IMR-90 (cell line): ENCODE results near the gene HDX. TPM values are rescaled to one million over a fixed set of nuclear protein-coding genes. Genes with fewer than 3 reads are reported as not detected.

Source experiments
- ATAC-seq: fragments of 200-7000 bp; cut with Tn5 transposase; 2 replicates; pipeline ENCODE4 v1.9.1; 2020; ENCODE audit warnings: low read depth, mild to moderate bottlenecking, moderate library complexity
- BruUV-seq: library from RNA; stranded (reverse); fragments of 400-500 nt; replicated peaks from 2 replicates; lab custom pipeline; 2021; lab: Mats Ljungman, UMichigan
- CTCF ChIA-PET: fragments of 300-600 bp; formaldehyde crosslinking; extraction: SDS; loops from one replicate; lab custom pipeline; 2021; ENCODE audit warnings: antibody characterized with exemption; lab: Yijun Ruan, JAX
- POLR2A ChIA-PET: fragments of 300-600 bp; sonication (Branson Sonifier 250); formaldehyde crosslinking; loops from one replicate; lab custom pipeline; 2022; ENCODE audit warnings: antibody characterized with exemption; ENCODE audit not compliant: unreplicated experiment; lab: Charles Lee
- DNase-seq: peaks from one replicate; pipeline ENCODE4 v3.0.0; 2013
- H2AFZ ChIP-seq: replicated peaks from 2 replicates; pipeline ENCODE3; 2013; ENCODE audit warnings: low read length, mild to moderate bottlenecking; ENCODE audit not compliant: poor library complexity
- H2AK5ac ChIP-seq: 2 replicates; pipeline ENCODE4 v1.6.1; 2013; ENCODE audit warnings: low read depth, low read length, inconsistent platforms
- H2AK9ac ChIP-seq: replicated peaks from 2 replicates; pipeline ENCODE3; 2013; ENCODE audit warnings: mild to moderate bottlenecking, low read depth, low read length, moderate library complexity; ENCODE audit not compliant: poor library complexity
- H2BK120ac ChIP-seq: 2 replicates; pipeline ENCODE4 v1.6.1; 2013; ENCODE audit warnings: low read depth, low read length, inconsistent platforms
- H2BK15ac ChIP-seq: 3 replicates; pipeline ENCODE4 v1.6.1; 2013; ENCODE audit warnings: low read depth, low read length, inconsistent platforms
- H2BK20ac ChIP-seq: 2 replicates; pipeline ENCODE4 v1.6.1; 2013; ENCODE audit warnings: low read depth, mild to moderate bottlenecking, inconsistent platforms, low read length, moderate library complexity
- H2BK5ac ChIP-seq: 2 replicates; pipeline ENCODE4 v1.6.1; 2013; ENCODE audit warnings: mild to moderate bottlenecking, low read depth, low read length, inconsistent platforms; ENCODE audit not compliant: poor library complexity, severe bottlenecking
- H3K14ac ChIP-seq: replicated peaks from 2 replicates; pipeline ENCODE4 v1.6.1; 2013; ENCODE audit warnings: low read depth, low read length, inconsistent platforms
- H3K18ac ChIP-seq: 2 replicates; pipeline ENCODE4 v1.6.1; 2013; ENCODE audit warnings: low read depth, low read length, control low read depth
- H3K23ac ChIP-seq: 2 replicates; pipeline ENCODE4 v1.6.1; 2013; ENCODE audit warnings: low read depth, low read length, inconsistent platforms
- H3K27ac ChIP-seq: 2 replicates; pipeline ENCODE4 v1.5.1; 2013; ENCODE audit warnings: mild to moderate bottlenecking, control low read depth, low read length; ENCODE audit not compliant: insufficient read depth
- H3K27me3 ChIP-seq: 2 replicates; pipeline ENCODE4 v1.6.1; 2013; ENCODE audit warnings: low read length; ENCODE audit not compliant: control insufficient read depth, insufficient read depth
- H3K36me3 ChIP-seq: 2 replicates; pipeline ENCODE4 v1.6.1; 2013; ENCODE audit warnings: low read length, mixed read lengths; ENCODE audit not compliant: control insufficient read depth, insufficient read depth
- H3K4ac ChIP-seq: 2 replicates; pipeline ENCODE4 v1.6.1; 2013; ENCODE audit warnings: low read depth, low read length, inconsistent platforms
- H3K4me1 ChIP-seq: 2 replicates; pipeline ENCODE4 v1.6.1; 2013; ENCODE audit warnings: low read length, mixed read lengths; ENCODE audit not compliant: control insufficient read depth, insufficient read depth
- H3K4me2 ChIP-seq: 2 replicates; pipeline ENCODE4 v1.6.1; 2013; ENCODE audit warnings: low read depth, mild to moderate bottlenecking, control low read depth, low read length, moderate library complexity
- H3K4me3 ChIP-seq: 2 replicates; pipeline ENCODE4 v1.5.1; 2013; ENCODE audit warnings: low read depth, mild to moderate bottlenecking, control low read depth, low read length, moderate library complexity; ENCODE audit not compliant: insufficient read depth
- H3K56ac ChIP-seq: 2 replicates; pipeline ENCODE4 v1.6.1; 2013; ENCODE audit warnings: low read length, inconsistent platforms; ENCODE audit not compliant: insufficient read depth; ENCODE audit errors: extremely low read depth
- H3K79me1 ChIP-seq, 2 experiments: 2 replicates each; pipeline ENCODE4 v1.6.1; 2013; ENCODE audit warnings: low read length in 2 of 2, inconsistent platforms in 1 of 2, low read depth in 1 of 2
- H3K9ac ChIP-seq: 2 replicates; pipeline ENCODE4 v1.6.1; 2013; ENCODE audit warnings: low read depth, low read length, control low read depth
- H3K9me1 ChIP-seq: 2 replicates; pipeline ENCODE4 v1.6.1; 2013; ENCODE audit warnings: low read length, inconsistent platforms; ENCODE audit not compliant: insufficient read depth
- H3K9me3 ChIP-seq: 2 replicates; pipeline ENCODE4 v1.6.1; 2013; ENCODE audit warnings: low read length; ENCODE audit not compliant: control insufficient read depth, insufficient read depth
- H4K20me1 ChIP-seq: 2 replicates; pipeline ENCODE4 v1.6.1; 2013; ENCODE audit warnings: low read length, inconsistent platforms; ENCODE audit not compliant: insufficient read depth
- H4K5ac ChIP-seq: 2 replicates; pipeline ENCODE4 v1.6.1; 2013; ENCODE audit warnings: mild to moderate bottlenecking, low read depth, low read length, control low read depth
- H4K8ac ChIP-seq, 2 experiments: 2 replicates each; pipeline ENCODE4 v1.6.1; 2013; ENCODE audit warnings: low read depth in 2 of 2, low read length in 2 of 2, control low read depth in 1 of 2, inconsistent platforms in 1 of 2
- H4K91ac ChIP-seq: 2 replicates; pipeline ENCODE4 v1.6.1; 2013; ENCODE audit warnings: low read depth, low read length, inconsistent platforms; ENCODE audit not compliant: insufficient read depth
- CTCF ChIP-seq: conservative IDR thresholded peaks from 2 replicates; pipeline ENCODE4 v1.5.1; 2012; ENCODE audit warnings: mild to moderate bottlenecking, low read depth, low read length, improper control_type of control experiment
- RFX5 ChIP-seq: IDR thresholded peaks from 2 replicates; pipeline ENCODE4 v1.8.0; 2012; ENCODE audit warnings: low read depth, mild to moderate bottlenecking, low read length, moderate library complexity
- WGBS, 2 experiments: methylation state at CpG; one replicate each; pipeline versions ENCODE4 v1.1.5 to v1.1.7; 2013; ENCODE audit warnings: missing lambda C conversion rate in 2 of 2; ENCODE audit not compliant: insufficient read length in 1 of 2; ENCODE audit errors: extremely low coverage in 2 of 2; 5-methylcytosine and 5-hydroxymethylcytosine counted together
- dilution Hi-C: fragments of 300-500 bp; cut with HindIII; formaldehyde crosslinking; loops from one replicate; pipeline ENCODE4 v1.14.3; 2018; ENCODE audit warnings: low sequenced_read_pairs; ENCODE audit not compliant: unreplicated experiment
- in situ Hi-C: fragments of 300-500 bp; cut with MboI; formaldehyde crosslinking; loops from 3 replicates; pipeline ENCODE4 v1.14.3; 2019; ENCODE audit warnings: low sequenced_read_pairs, inconsistent platforms, mixed read lengths
- intact Hi-C: fragments of 100-400 bp; cut with micrococcal nuclease; formaldehyde crosslinking; loops from 2 replicates; pipeline ENCODE4 v1.10.0; 2022
- polyA plus RNA-seq, 3 experiments: library from polyadenylated mRNA; depleted of rRNA; stranded (reverse); fragments of >200 nt; gene quantifications; 2 replicates each; pipeline ENCODE4 v1.2.3, GENCODE V29; 2012; ENCODE audit warnings: low replicate concordance in 1 of 3
- total RNA-seq: library from RNA; depleted of rRNA; stranded (reverse); fragments of >200 nt; gene quantifications from 2 replicates; pipeline ENCODE4 v1.2.3, GENCODE V29; 2012

The HDX gene
- total and polyA plus RNA-seq, 2 of the 4 experiments (the other 2 are of a cell fraction), result 1.8 to 11.8 TPM

DNA sequence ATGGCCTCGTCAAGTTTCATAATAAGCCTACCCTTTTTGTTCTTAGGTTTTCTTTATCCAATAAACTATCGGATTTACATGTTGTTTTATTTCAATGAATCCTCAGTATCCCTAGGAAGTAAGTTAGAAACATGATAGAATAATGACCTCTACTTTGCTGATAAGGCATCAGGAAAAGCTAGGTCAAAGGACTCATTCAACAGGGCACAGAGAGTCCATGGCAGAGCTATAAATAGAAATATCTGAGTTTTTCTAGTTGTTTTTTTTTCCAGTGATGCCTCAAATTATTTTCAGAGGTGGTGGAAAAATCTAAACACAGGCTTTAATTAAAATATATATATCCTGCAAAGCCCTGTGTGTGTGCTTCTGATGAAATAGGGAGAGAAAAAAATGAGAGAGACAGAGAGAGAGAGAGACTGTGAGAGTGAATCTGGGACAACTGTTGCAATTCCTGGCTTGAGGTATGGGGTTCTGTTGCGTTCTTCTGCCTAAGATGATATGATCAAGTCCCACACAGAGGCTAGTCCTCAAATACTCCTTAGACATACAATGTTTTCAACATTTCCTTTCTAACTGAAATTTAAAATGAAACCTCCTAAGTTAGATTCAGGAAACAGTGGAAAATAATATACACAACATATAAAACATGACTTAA is 139.9 kb downstream of the HDX start:
- DNase-seq (peak; percentile 19), ATAC-seq (peak; percentile 24; the same call in 1 of the 2 replicates)
- no peaks in the 10 kb centered on the region for H3K27me3 ChIP-seq
- no peak overlapping the region for H2BK5ac ChIP-seq
- H4K91ac ChIP-seq, result no peak overlapping the region
- H2AK5ac ChIP-seq, result no peak overlapping the region
- H3K4ac ChIP-seq, result no peak overlapping the region
- H2BK120ac ChIP-seq, result no peak overlapping the region; the same call in 1 of the 2 replicates
- no peak overlapping the region; the same call in 1 of the 2 replicates for H4K5ac ChIP-seq
- H3K18ac ChIP-seq, result no peak overlapping the region
- H3K9me1 ChIP-seq, result no peaks in the 10 kb centered on the region
- no peaks in the 10 kb centered on the region for H4K20me1 ChIP-seq
- no peaks in the 10 kb centered on the region for H3K9me3 ChIP-seq
- ChIA-PET CTCF (interaction anchor here (0.6 to 0.9 kb wide), 2 partner anchors 23 to 316 kb away, joined by 3 to 5 read pairs; no protein-coding TSS in a partner anchor), POLR2A (no interaction called here)
- peak overlapping the region; percentile 13 for H3K4me2 ChIP-seq
- no peak overlapping the region for H3K9ac ChIP-seq
- no CpG with 5 or more reads among the region's 3 CpGs for WGBS, 2 experiments
- no peak overlapping the region for H2BK15ac ChIP-seq
- no peak overlapping the region for H4K8ac ChIP-seq
- no peak overlapping the region for H3K4me3 ChIP-seq
- no peaks in the 10 kb centered on the region for H3K4me1 ChIP-seq
- TF ChIP-seq CTCF (no peak), RFX5 (no peak)
- no peak overlapping the region for H2AFZ ChIP-seq
- BruUV-seq, result no TSS peak
- dilution Hi-C loops (no loop called here), intact Hi-C loops (loop anchor here (1.0 kb wide), 1 partner anchor 32 kb away; no protein-coding TSS in a partner anchor), in situ Hi-C loops (no loop called here)
- H3K14ac ChIP-seq, result no peak overlapping the region
- no peak overlapping the region for H3K56ac ChIP-seq
- H3K23ac ChIP-seq, result no peak overlapping the region
- H2AK9ac ChIP-seq, result no peak overlapping the region
- H2BK20ac ChIP-seq, result no peak overlapping the region
- peak overlapping the region; percentile 35; the same call in 1 of the 2 replicates for H3K27ac ChIP-seq
- no peaks in the 10 kb centered on the region for H3K79me1 ChIP-seq
- no peaks in the 10 kb centered on the region for H3K36me3 ChIP-seq
